GM12878 (cell line): Measurements from ENCODE around the gene OR1E1. TPM values are rescaled to one million over a fixed set of nuclear protein-coding genes. Genes with fewer than 3 reads are reported as not detected.

Experiments
- ATAC-seq: fragments of 200-7000 bp; cut with Tn5 transposase; 3 replicates; pipeline ENCODE4 v1.9.1; 2020; ENCODE audit warnings: mild to moderate bottlenecking, moderate library complexity
- Bru-seq: library from RNA; stranded (reverse); fragments of 400-500 nt; gene quantifications from one replicate; lab custom pipeline; 2021; lab: Mats Ljungman, UMichigan
- BruChase-seq, 2 experiments: library from RNA; stranded (reverse); fragments of 400-500 nt; gene quantifications; one replicate each; lab custom pipeline; 2021; lab: Mats Ljungman, UMichigan
- BruUV-seq: library from RNA; stranded (reverse); fragments of 400-500 nt; replicated peaks from 2 replicates; lab custom pipeline; 2021; lab: Mats Ljungman, UMichigan
- CTCF ChIA-PET: fragments of 300-600 bp; sonication (Branson Sonifier 250); formaldehyde crosslinking; extraction: SDS; loops from one replicate; lab custom pipeline; 2021; ENCODE audit warnings: inconsistent platforms; lab: Yijun Ruan, JAX
- POLR2A ChIA-PET: fragments of 350-600 bp; formaldehyde crosslinking; extraction: SDS; loops from one replicate; lab custom pipeline; 2021; ENCODE audit warnings: inconsistent platforms; lab: Charles Lee
- RAD21 ChIA-PET: fragments of 300-600 bp; sonication (Branson Sonifier 250); formaldehyde crosslinking; loops from one replicate; lab custom pipeline; 2023; ENCODE audit warnings: antibody characterized with exemption; ENCODE audit not compliant: unreplicated experiment; lab: Charles Lee
- SMC1A ChIA-PET: fragments of 300-600 bp; sonication (Branson Sonifier 250); formaldehyde crosslinking; loops from one replicate; lab custom pipeline; 2023; ENCODE audit not compliant: unreplicated experiment, uncharacterized antibody; lab: Charles Lee
- DNase-seq: peaks from one replicate; pipeline ENCODE4 v3.0.0-alpha.2; 2011; ENCODE audit warnings: low read depth, low spot score
- FAIRE-seq: peaks from 3 replicates; lab custom pipeline; 2011; peaks lifted over from hg19 to GRCh38; lab: Jason Lieb, UNC
- H2AFZ ChIP-seq: 2 replicates; pipeline ENCODE4 v1.6.0; 2011; ENCODE audit warnings: low read depth, low read length, control low read depth; ENCODE audit not compliant: control insufficient read depth
- H3K27ac ChIP-seq: 2 replicates; pipeline ENCODE4 v1.5.1; 2011; ENCODE audit warnings: control low read depth; ENCODE audit not compliant: control insufficient read depth, insufficient read depth
- H3K27me3 ChIP-seq, 2 experiments: replicated peaks in 1 of 2; 2 replicates each; pipeline versions ENCODE4 v1.6.0 to v1.6.1; 2011; ENCODE audit warnings: low read length in 1 of 2; ENCODE audit not compliant: control insufficient read depth in 2 of 2, insufficient read depth in 2 of 2
- H3K36me3 ChIP-seq, 2 experiments: 2 replicates each; pipeline ENCODE4 v1.5.1; 2011; ENCODE audit warnings: low read length in 1 of 2; ENCODE audit not compliant: control insufficient read depth in 2 of 2, insufficient read depth in 2 of 2
- H3K4me1 ChIP-seq: 2 replicates; pipeline ENCODE4 v1.6.1; 2011; ENCODE audit warnings: mild to moderate bottlenecking, low read length, moderate library complexity, mixed read lengths; ENCODE audit not compliant: control insufficient read depth, insufficient read depth
- H3K4me2 ChIP-seq: 2 replicates; pipeline ENCODE4 v1.6.0; 2011; ENCODE audit warnings: control low read depth; ENCODE audit not compliant: control insufficient read depth, insufficient read depth
- H3K4me3 ChIP-seq: fragments of 200-600 bp; sonication (generic); 2 replicates; pipeline ENCODE4 v1.5.1; 2016
- H3K79me2 ChIP-seq: 2 replicates; pipeline ENCODE4 v1.6.0; 2011; ENCODE audit warnings: low read length; ENCODE audit not compliant: control insufficient read depth, insufficient read depth
- H3K9ac ChIP-seq: 2 replicates; pipeline ENCODE4 v1.8.0; 2011; ENCODE audit warnings: low read length, control low read depth, mixed read lengths; ENCODE audit not compliant: control insufficient read depth, insufficient read depth
- H3K9me3 ChIP-seq: replicated peaks from 3 replicates; pipeline ENCODE4 v1.5.1; 2011; ENCODE audit warnings: mild to moderate bottlenecking, low read length; ENCODE audit not compliant: control insufficient read depth, insufficient read depth
- H4K20me1 ChIP-seq: 2 replicates; pipeline ENCODE4 v1.6.0; 2011; ENCODE audit not compliant: control insufficient read depth, insufficient read depth
- FOXM1 ChIP-seq: IDR thresholded peaks from 2 replicates; pipeline ENCODE4 v1.6.1; 2012; ENCODE audit warnings: low read depth, mild to moderate bottlenecking, inconsistent platforms, low read length, moderate library complexity
- RAD21 ChIP-seq: IDR thresholded peaks from 2 replicates; pipeline ENCODE4 v1.6.1; 2011; ENCODE audit warnings: mild to moderate bottlenecking, low read depth, low read length, moderate library complexity; ENCODE audit not compliant: insufficient read depth
- TCF7 ChIP-seq: IDR thresholded peaks from 2 replicates; pipeline ENCODE4 v1.6.1; 2014; ENCODE audit warnings: antibody characterized with exemption, borderline replicate concordance
- WGBS: methylation state at CpG from one replicate; pipeline ENCODE4 v1.1.6; 2016; ENCODE audit warnings: low lambda C conversion rate; ENCODE audit not compliant: insufficient replicate concordance, insufficient coverage; ENCODE audit errors: missing lambda C conversion rate; 5-methylcytosine and 5-hydroxymethylcytosine counted together
- in situ Hi-C: fragments of 300-500 bp; cut with MboI; formaldehyde crosslinking; loops from 9 replicates; pipeline ENCODE4 v1.14.3; 2018; ENCODE audit warnings: mixed read lengths
- intact Hi-C: fragments of 100-400 bp; cut with micrococcal nuclease; formaldehyde crosslinking; loops from one replicate; pipeline ENCODE4 v1.14.2; 2022; ENCODE audit not compliant: unreplicated experiment
- long read RNA-seq, 2 experiments: library from polyadenylated mRNA; unstranded; transcript quantifications; one replicate each; pipeline ENCODE4 v2.0.0, GENCODE V29; 2019 to 2020
- polyA minus RNA-seq, 3 experiments: library from RNA; depleted of rRNA, polyadenylated mRNA; stranded (reverse); fragments of >200 nt; gene quantifications; 2 replicates each; pipeline ENCODE4 v1.2.3, GENCODE V29; 2011
- polyA plus RNA-seq, 11 experiments: library from polyadenylated mRNA; depleted of rRNA in 4 of 11; unstranded in 6 of 11; stranded (reverse) in 5 of 11; fragments of >200 nt; fragmentation: Nextera tagmentation in 4 of 11; fragmentation: Illumina TruSeq in 1 of 11; extraction: Ambion mirVana in 4 of 11; extraction: Trizol in 1 of 11; gene quantifications; 1 replicate in 1 of 11; 2 replicates in 10 of 11; pipeline versions ENCODE4 v1.2.1 to v1.2.3, GENCODE V29; 2011 to 2016; ENCODE audit warnings: inconsistent platforms in 2 of 11, missing spikeins in 2 of 11, low read depth in 1 of 11
- total RNA-seq, 4 experiments: library from RNA; depleted of rRNA in 3 of 4; stranded (reverse); fragments of >200 nt in 3 of 4; fragmentation: Illumina TruSeq in 1 of 4; extraction: Trizol in 1 of 4; gene quantifications; 2 replicates each; pipeline versions ENCODE4 v1.2.1 to v1.2.3, GENCODE V29; 2013 to 2021
- TF ChIP-seq, protein P1 (sequence below), 3 experiments: IDR thresholded peaks in 2 of 3; conservative IDR thresholded peaks in 1 of 3; 2 replicates each; pipeline ENCODE4 v1.5.1; 2011; ENCODE audit warnings: low read depth in 3 of 3, low read length in 3 of 3, mild to moderate bottlenecking in 3 of 3, control low read depth in 2 of 3, moderate library complexity in 2 of 3, inconsistent platforms in 1 of 3, mixed read lengths in 1 of 3; ENCODE audit not compliant: control insufficient read depth in 2 of 3, insufficient read depth in 1 of 3; ENCODE audit errors: extremely low read depth in 1 of 3

OR1E1 gene
- total RNA-seq (2013; cell fraction: nucleolus; rRNA removed): not detected in 2 replicates
- total RNA-seq (2014; rRNA removed) (not detected in 2 replicates), total RNA-seq (2014; rRNA removed; fragmentation: Illumina TruSeq; extraction: Trizol) (not detected in 2 replicates), total RNA-seq (2021) (not detected in 2 replicates), polyA plus RNA-seq (2011; rRNA removed) (not detected in 2 replicates), polyA plus RNA-seq (2014; fragmentation: Illumina TruSeq; extraction: Trizol) (not detected in 2 replicates), polyA plus RNA-seq (2014; fragmentation: Nextera tagmentation; extraction: Ambion mirVana) (not detected), polyA plus RNA-seq (2014; rRNA removed) (not detected in 2 replicates), polyA plus RNA-seq (2016; fragmentation: Nextera tagmentation; extraction: Ambion mirVana) (not detected), polyA minus RNA-seq (2011; rRNA and poly(A)+ RNA removed) (not detected in 2 replicates), Bru-seq, nascent RNA (not detected), BruChase-seq, experiment 1, labeled RNA remaining after a 6-hour chase (not detected), BruChase-seq, experiment 2, labeled RNA remaining after a 2-hour chase (not detected)
- polyA plus RNA-seq (2011; ENCODE audit: low read depth): not detected
- polyA plus RNA-seq (2011; cell fraction: cytosol; rRNA removed): not detected in 2 replicates
- not detected in 2 replicates for polyA plus RNA-seq (2011; cell fraction: nucleus; rRNA removed)
- polyA plus RNA-seq (2012): not detected in 2 replicates
- polyA minus RNA-seq (2011; cell fraction: cytosol; rRNA and poly(A)+ RNA removed): not detected in 2 replicates
- not detected in 2 replicates for polyA minus RNA-seq (2011; cell fraction: nucleus; rRNA and poly(A)+ RNA removed)
- long read RNA-seq, experiment 1: 0 reads
- long read RNA-seq, experiment 2: 0 reads

- no peak for FAIRE-seq
- in situ Hi-C loops: no loop called here
Observed at GRCh38 chr17:3398310-3398709, at the start of gene OR1E1. TSS of gene OR1E1 (minus strand) at chr17:3398410. CDS start at chr17:3398410, 0 bp downstream.

GRCh38 chr17:3447625-3448024 is 49.4 kb upstream of the OR1E1 start:
- POLR2A ChIA-PET: no interaction called here
- H3K27me3 ChIP-seq: no peaks in the 10 kb centered on the region
- no peaks in the 10 kb centered on the region for H3K4me1 ChIP-seq
- DNase-seq (no peak), FAIRE-seq (peak; percentile 69), ATAC-seq (peak; percentile 55; the same call in 2 of the 3 replicates)
- CTCF ChIA-PET: no interaction called here
- intact Hi-C loops: no loop called here
- 12% methylated on average over 2 of the region's 2 CpGs for WGBS
- RAD21 ChIA-PET: no interaction called here
- in situ Hi-C loops: no loop called here
- TF ChIP-seq, protein P1, sequence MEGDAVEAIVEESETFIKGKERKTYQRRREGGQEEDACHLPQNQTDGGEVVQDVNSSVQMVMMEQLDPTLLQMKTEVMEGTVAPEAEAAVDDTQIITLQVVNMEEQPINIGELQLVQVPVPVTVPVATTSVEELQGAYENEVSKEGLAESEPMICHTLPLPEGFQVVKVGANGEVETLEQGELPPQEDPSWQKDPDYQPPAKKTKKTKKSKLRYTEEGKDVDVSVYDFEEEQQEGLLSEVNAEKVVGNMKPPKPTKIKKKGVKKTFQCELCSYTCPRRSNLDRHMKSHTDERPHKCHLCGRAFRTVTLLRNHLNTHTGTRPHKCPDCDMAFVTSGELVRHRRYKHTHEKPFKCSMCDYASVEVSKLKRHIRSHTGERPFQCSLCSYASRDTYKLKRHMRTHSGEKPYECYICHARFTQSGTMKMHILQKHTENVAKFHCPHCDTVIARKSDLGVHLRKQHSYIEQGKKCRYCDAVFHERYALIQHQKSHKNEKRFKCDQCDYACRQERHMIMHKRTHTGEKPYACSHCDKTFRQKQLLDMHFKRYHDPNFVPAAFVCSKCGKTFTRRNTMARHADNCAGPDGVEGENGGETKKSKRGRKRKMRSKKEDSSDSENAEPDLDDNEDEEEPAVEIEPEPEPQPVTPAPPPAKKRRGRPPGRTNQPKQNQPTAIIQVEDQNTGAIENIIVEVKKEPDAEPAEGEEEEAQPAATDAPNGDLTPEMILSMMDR (IDR thresholded peaks at IDR 0.05 in 2 of 3, conservative IDR thresholded peaks at IDR 0.05 in 1 of 3; ENCODE audit: control insufficient read depth in 2 of 3, extremely low read depth in 1 of 3, insufficient read depth in 1 of 3, low read depth in 3 of 3, low read length in 3 of 3): peak; percentile 21 to 41 (median 28); a peak in 3 of 6 replicates
- TF ChIP-seq FOXM1 (no peak), RAD21 (peak; percentile 46)
- no peak overlapping the region for H3K9ac ChIP-seq
- no peaks in the 10 kb centered on the region for H3K36me3 ChIP-seq
- no TSS peak for BruUV-seq
- no peak overlapping the region for H3K4me3 ChIP-seq
- no peaks in the 10 kb centered on the region for H3K9me3 ChIP-seq
- H3K4me2 ChIP-seq: no peak overlapping the region
- no peak overlapping the region for H3K27ac ChIP-seq
- no peaks in the 10 kb centered on the region for H4K20me1 ChIP-seq
- no peak overlapping the region for H2AFZ ChIP-seq
- H3K79me2 ChIP-seq: no peaks in the 10 kb centered on the region
- SMC1A ChIA-PET: no interaction called here

More at GRCh38 chr17:3398310-3398709, at the start of gene OR1E1:
- RAD21 ChIA-PET: no interaction called here
- Histone ChIP-seq H3K9ac (no peak within 1 kb of the TSS), H3K27ac (no peak within 1 kb of the TSS)
- no peak for TF ChIP-seq TCF7
- TF ChIP-seq, all 136 proteins: peak for 0
- WGBS: 46% methylated on average over 1 of the region's 1 CpG
- no peaks in the 10 kb centered on the region for H3K27me3 ChIP-seq
- H4K20me1 ChIP-seq: no peaks in the 10 kb centered on the region
- H3K4me1 ChIP-seq: no peaks in the 10 kb centered on the region
- H3K36me3 ChIP-seq: no peaks in the 10 kb centered on the region
- ChIA-PET CTCF (no interaction called here), SMC1A (no interaction called here), POLR2A (no interaction called here)
- no peak within 1 kb of the TSS for H2AFZ ChIP-seq
- no peaks in the 10 kb centered on the region for H3K79me2 ChIP-seq
- DNase-seq (no peak), ATAC-seq (no peak)
- H3K9me3 ChIP-seq: no peaks in the 10 kb centered on the region
- no peak within 1 kb of the TSS for H3K4me3 ChIP-seq
- intact Hi-C loops: no loop called here
- H3K4me2 ChIP-seq: no peak within 1 kb of the TSS
- no TSS peak for BruUV-seq
